GM18868 (cell line): Measurements from ENCODE around the gene CARMIL3.
"Not testable (repeated sequence)": the region's sequence is repeated elsewhere in the genome, so short reads cannot be mapped to it uniquely, and the experiment has no call there.

Experiments
- ATAC-seq: cut with Tn5 transposase; IDR thresholded peaks from one replicate; pipeline ENCODE4 v1.9.1; 2021; ENCODE audit warnings: mild to moderate bottlenecking, moderate library complexity; ENCODE audit not compliant: unreplicated experiment

Gene CARMIL3

GRCh38 chr14:24036963-24037657, 14.7 kb upstream of the CARMIL3 start:
- ATAC-seq = peak; percentile 22

- no peak for ATAC-seq
These were observed 14.2 kb upstream of the CARMIL3 start for GRCh38 chr14:24037658-24038037.

GRCh38 chr14:24038686-24039085, 13.1 kb upstream of the CARMIL3 start:
- ATAC-seq = no peak

DNA sequence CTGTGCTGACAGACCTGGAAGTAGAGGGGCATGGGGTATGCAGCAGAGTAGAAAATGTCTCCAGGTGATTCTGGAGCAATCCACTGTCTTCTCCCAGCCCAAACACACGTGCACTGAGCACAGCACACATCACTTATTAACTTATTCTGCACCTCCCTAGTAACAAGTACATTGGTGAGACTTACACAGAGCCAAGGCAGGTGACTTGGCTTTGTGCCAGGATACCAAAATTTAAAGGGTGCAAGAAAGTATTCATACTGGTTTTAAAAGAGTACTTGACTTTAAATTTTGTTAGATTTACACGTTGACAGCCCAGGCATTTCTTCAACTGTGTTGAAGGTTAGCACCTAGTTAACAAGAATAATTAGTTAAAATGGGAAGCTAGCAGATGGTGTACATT, 11.1 kb upstream of the CARMIL3 start:
- ATAC-seq = no peak

DNA sequence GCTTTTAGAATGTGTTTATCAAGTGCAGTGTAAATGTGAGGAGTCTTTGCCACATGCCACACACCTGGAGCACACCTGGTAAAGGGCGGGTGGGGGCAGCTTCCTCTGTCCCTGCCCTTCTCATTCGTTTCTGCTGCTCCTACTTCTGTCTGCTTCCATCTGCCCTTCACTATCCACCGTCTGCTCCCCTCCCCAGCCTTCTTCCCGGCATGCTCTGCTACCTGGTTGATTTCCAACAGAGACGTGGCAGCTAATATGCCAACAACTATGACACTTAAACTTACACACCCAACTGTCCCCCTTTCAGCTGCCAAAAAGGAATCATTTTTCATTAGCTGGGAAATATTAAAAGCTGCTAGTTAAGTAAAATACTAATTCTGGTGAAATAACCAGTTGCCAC, 9.1 kb upstream of the CARMIL3 start:
- no peak for ATAC-seq

DNA sequence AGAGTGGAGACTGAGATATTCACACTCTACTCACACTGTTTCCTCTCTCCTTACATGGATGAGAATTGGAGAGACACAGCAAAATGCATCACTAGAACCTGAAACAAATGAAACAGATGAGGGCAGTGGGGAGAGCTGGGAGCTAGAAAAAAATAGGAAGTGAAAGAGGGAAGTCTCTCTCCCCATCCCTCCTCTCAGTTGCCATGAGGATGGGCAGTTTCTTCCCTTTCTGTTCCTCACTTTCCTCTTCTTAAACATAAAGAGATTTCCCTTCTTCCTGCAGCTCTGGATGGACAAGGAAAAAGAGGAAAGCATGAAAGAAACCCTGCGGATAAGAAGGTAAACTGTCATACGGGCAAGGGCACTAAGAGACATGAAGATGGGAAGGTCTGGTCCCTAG, 2.8 kb upstream of the CARMIL3 start:
- not testable (repeated sequence) for ATAC-seq

DNA sequence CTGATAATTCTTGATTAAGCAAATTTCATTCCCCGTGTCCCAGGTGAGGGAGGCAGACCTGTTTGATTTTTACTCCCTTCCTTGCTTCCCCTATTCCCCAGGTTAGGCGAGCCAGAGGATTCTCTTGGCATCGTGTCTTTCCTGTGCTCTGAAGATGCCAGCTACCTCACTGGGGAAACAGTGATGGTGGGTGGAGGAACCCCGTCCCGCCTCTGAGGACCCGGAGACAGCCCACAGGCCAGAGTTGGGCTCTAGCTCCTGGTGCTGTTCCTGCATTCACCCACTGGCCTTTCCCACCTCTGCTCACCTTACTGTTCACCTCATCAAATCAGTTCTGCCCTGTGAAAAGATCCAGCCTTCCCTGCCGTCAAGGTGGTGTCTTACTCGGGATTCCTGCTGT, 1.1 kb upstream of the CARMIL3 start:
- ATAC-seq = not testable (repeated sequence)

GRCh38 chr14:24051176-24051788, 527 bp upstream of the CARMIL3 start:
- ATAC-seq = peak; percentile 21

- no peak for ATAC-seq
These were observed 1.1 kb downstream of the CARMIL3 start for GRCh38 chr14:24052656-24053547.

- ATAC-seq = no peak
These were observed 1.9 kb downstream of the CARMIL3 start for GRCh38 chr14:24053548-24054323.

GRCh38 chr14:24054324-24054641, 2.5 kb downstream of the CARMIL3 start:
- ATAC-seq = no peak

DNA sequence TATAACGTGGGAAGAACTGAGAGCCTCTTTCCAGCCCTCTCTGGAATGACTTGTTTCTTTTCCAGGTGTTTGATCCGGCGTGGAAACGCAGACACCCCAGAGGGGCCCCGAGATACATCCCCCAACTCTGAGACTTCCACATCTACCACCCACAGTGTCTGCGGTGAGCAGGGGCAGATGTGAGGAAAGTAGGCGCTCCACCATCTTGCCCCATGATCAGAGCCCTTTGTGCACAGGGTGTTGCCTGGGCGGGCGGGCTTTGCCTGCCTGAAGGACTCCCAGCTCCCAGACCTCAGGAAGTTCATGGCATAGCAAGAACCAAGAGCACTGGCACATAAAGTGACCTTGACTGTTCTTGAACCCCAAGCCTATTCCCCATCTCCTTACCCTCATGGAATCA, 2.8 kb downstream of the CARMIL3 start:
- ATAC-seq = no peak

- no peak for ATAC-seq
These were observed 4.4 kb downstream of the CARMIL3 start for GRCh38 chr14:24055971-24056799.

GRCh38 chr14:24056800-24057184, 5.0 kb downstream of the CARMIL3 start:
- ATAC-seq = no peak

GRCh38 chr14:24057271-24057670, 5.5 kb downstream of the CARMIL3 start:
- no peak for ATAC-seq

GRCh38 chr14:24057867-24058259, 6.1 kb downstream of the CARMIL3 start:
- ATAC-seq = no peak

- ATAC-seq = peak; percentile 63
These were observed 6.6 kb downstream of the CARMIL3 start for GRCh38 chr14:24058260-24058950.

- ATAC-seq = no peak
These were observed 7.2 kb downstream of the CARMIL3 start for GRCh38 chr14:24058951-24059475.

DNA sequence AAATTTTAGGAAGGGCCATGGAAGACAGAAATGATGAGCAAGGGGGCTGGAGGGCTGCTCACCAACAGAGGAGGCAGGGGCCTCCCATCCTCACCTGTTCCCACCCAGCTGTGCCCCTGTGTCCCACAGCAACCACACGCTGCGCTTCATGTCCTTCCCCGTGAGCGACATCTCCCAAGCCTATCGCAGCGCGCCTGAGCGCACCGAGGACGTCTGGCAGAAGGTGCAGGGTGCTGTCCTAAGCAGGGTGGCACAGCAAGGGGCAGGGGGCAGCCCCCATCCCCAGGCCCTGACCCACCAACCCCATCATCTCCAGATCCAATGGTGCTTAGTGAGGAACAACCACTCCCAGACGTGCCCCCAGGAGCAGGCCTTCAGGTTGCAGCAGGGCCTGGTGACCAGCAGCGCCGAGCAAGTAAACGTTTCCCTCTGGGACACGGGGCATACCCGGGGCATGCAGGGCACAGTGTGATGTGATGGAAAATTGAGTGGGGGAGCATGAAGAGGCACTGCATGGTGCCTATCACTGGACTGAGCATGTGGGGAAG, 8.1 kb downstream of the CARMIL3 start:
- no peak for ATAC-seq
